Left lobe of liver (tissue), 2 donors: ENCODE data around the gene RAP1GAP. TPM values are rescaled to one million over a fixed set of nuclear protein-coding genes. Genes with fewer than 3 reads are reported as not detected.
A peak's percentile ranks its signal among the peaks of the same experiment; 100 is the strongest.
"Not testable (repeated sequence)": the region's sequence is repeated elsewhere in the genome, so short reads cannot be mapped to it uniquely, and the experiment has no call there.

Experiments used
- ATAC-seq: fragments of 200-7000 bp; cut with Tn5 transposase; one replicate; pipeline ENCODE4 v1.9.1; 2020; ENCODE audit warnings: mild to moderate bottlenecking, moderate library complexity
- DNase-seq: peaks from one replicate; pipeline ENCODE4 v3.0.0-alpha.2; 2020; ENCODE audit warnings: low spot score
- total RNA-seq: library from RNA; stranded (reverse); gene quantifications from one replicate; pipeline ENCODE4 v1.2.1, GENCODE V29; 2021
- donor health status: DM: no; HTN: no; CAD: no; lungs with moderate emphysema.
- donor health status: DM: no; HTN: yes; CAD: no.

Gene RAP1GAP
- total RNA-seq, 1 donor from 2014 or later = 10.8 TPM

- ATAC-seq (no peak), DNase-seq (no peak)
These were observed 93.7 kb downstream of the RAP1GAP start for GRCh38 chr1:21575351-21575942.

GRCh38 chr1:21574466-21575151 is 94.5 kb downstream of the RAP1GAP start:
- DNase-seq (no peak), ATAC-seq (peak; percentile 14)

- peak; percentile 80 for ATAC-seq
- peak; percentile 81 for DNase-seq
These were observed 95.1 kb downstream of the RAP1GAP start for GRCh38 chr1:21573971-21574465.

DNA sequence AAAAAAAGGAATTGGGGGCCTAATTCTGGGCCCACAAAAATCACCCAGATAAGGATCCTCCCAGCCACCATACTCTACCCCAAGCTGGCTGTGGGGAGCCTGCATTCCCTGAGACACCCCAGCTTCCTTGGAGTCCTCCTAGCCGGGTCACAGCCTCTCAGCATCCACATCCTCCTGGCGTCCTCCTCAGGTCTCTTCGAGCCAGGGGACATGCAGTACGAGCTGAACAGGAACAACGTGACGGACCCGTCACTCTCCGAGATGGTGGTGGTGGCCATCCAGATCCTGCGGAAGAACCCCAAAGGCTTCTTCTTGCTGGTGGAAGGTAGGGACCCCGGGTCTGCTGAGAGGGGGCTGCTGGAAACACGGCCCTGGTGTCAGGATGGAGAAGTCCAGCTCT is 95.7 kb downstream of the RAP1GAP start:
- DNase-seq (no peak), ATAC-seq (no peak)

- ATAC-seq = no peak
- DNase-seq = no peak
These were observed 96.4 kb downstream of the RAP1GAP start for GRCh38 chr1:21572735-21573277.

DNA sequence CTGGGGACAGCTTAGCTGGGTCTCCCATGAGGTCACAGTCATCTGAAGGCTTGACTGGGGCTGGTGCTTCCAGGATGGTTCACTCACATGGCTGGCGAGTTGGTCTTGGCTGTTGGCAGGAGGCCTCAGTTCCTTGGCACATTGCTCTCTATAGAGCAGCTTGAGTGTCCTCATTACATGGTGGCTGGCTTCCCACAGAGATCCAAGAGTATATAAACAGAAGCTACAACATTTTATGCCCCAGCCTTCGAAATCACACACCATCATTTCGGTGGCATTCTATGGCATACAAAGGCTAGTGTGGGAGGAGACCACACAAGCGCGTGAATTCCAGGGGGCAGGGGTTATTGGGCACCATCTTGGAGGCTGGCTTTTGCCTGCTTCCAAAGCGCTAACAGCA is 96.9 kb downstream of the RAP1GAP start:
- no peak for ATAC-seq
- no peak for DNase-seq

DNA sequence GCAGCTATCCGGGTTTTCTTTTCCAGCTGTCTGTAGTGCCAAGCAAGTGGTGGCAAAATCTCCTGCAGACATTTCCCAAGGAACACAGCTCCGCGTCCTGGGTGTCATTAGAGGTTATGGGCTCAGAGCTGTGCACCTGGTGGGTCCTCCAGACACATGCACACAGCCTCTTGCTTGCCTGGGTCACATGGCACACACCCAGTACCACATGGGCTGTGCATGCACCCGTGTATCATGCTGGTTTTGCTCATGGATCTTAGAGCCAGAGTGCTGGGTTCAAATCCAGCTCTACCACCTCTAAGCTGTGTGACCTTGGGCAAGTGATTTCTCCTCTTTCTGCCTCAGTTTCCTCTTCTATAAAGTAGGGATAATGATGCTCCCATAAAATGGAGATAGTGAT is 98.3 kb downstream of the RAP1GAP start:
- ATAC-seq (no peak), DNase-seq (no peak)

GRCh38 chr1:21570528-21570875 is 98.7 kb downstream of the RAP1GAP start:
- ATAC-seq = peak; percentile 32
- DNase-seq = no peak

GRCh38 chr1:21569820-21570527 is 99.2 kb downstream of the RAP1GAP start:
- ATAC-seq (peak; percentile 75), DNase-seq (no peak)

GRCh38 chr1:21568809-21569385 is 100.3 kb downstream of the RAP1GAP start:
- DNase-seq (no peak), ATAC-seq (no peak)

DNA sequence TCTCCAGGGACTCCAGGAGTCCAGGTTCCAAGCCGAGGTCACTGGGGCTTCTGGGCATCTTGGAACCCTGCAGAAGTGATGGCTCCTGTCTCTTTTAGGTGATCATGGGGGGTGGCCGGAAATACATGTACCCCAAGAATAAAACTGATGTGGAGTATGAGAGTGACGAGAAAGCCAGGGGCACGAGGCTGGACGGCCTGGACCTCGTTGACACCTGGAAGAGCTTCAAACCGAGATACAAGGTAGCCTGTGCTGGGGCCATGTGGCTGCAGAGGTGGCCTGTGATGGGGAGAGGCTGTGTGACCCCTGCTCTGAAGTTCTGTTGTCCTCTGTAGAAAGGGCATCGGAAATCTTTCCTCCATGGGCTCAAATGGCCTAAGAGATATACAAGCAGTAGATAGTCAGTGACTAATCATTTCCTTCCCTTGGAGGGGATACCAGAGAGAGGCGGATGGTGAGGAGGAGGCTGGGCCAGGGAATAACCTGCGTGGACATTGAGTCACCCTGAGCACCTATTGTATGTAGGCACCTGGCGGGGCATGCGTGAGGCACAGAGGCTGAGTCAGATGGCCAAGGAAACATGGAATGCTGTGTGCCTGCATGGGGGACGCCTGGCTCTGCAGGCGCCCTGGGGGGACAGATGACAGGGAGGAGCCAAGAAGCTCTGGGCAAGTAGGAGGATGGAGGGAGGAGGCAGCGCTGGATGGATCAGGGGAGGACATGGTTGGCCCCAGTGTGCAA is 101.0 kb downstream of the RAP1GAP start:
- DNase-seq = no peak
- no peak for ATAC-seq

DNA sequence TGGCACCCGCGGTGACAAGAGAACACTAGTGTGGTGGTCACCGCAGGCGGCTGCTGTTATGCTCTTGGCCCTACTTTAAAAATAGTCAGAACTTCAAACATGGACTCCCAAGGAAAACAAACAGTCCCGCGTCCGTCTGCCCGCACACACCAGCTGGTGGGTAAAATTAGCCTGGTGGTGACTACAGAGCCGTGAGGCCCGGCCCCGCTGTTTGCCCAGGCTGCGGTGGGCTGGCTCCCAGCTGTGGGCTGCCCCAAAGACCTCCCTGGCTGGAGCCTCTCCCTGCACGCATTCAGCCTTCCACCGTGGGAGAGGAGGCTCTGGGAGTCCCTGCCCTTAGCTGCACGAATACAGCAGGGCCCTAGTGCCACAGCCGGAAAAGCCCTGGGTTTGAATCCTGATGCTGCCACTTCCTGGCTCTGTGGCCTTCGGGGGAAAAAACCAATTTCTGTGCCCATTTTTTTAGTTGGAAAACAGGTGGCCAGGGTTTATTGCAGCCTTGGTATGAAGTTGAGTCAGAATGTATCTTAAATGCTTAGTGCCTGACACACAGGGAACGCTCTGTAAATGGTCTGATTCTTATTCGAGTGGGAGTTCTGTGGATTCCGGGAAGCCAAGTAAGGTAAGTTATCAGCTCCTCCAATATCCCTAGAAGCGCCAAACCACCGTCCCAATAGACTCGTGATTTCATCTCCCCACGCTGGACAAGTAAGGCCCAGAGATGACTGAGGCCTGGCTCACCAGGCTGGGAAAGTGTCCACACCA is 101.7 kb downstream of the RAP1GAP start:
- ATAC-seq (no peak), DNase-seq (no peak)

- DNase-seq = not testable (repeated sequence)
These were observed 102.8 kb downstream of the RAP1GAP start for GRCh38 chr1:21566361-21566760.

DNA sequence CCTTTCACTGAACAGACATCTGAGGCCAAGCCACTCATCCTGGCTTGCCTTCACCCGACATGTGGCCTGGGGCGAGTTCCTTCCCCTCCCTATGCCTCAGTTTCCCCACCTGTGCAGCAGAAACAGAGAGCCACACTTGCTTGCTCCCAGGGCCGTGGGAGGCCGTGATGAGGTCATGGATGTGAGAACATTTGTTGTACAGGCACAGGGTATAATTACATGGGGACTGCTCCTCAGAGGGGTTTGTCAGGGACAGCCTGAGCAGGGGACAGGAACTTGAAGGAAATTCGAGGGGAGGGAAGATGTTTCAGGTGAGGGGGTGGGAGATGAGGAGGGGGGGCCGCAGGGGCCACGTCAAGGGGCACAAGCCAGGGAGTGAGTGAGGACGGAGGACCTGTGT is 103.9 kb downstream of the RAP1GAP start:
- ATAC-seq = no peak

More at GRCh38 chr1:21566361-21566760, 102.8 kb downstream of the RAP1GAP start:
- ATAC-seq = not testable (repeated sequence)

DNA sequence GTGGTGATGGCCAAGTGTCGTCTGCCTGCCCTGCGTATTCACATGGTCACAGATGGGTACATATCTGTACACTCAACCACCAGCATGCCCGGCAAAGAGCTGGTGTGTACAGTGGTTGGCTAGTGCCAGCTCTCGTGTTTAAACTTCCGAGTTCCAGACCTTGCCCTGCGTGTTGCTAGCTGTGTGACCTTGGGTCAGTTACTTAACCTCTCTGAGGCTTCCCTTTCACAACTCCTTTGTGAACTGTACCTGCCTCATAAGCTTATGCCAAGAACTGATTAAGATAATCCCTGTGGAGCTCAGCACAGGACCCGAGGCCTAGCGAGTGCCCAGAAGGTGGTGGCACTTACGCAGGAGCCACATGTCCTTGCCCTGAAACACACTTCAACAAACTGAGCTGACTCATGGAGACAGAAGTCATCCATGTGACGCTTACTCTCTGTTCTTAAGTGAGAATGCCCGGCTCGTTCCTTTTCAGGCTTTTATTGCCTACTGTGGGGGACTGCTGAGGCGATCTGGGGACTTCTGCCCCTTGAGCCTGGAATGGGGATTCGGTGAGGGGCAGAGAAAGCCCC is 104.5 kb downstream of the RAP1GAP start:
- no peak for DNase-seq
- ATAC-seq = peak; percentile 39

More for the DNA sequence above, 103.9 kb downstream of the RAP1GAP start:
- no peak for DNase-seq

GRCh38 chr1:21563971-21564370 is 105.2 kb downstream of the RAP1GAP start:
- peak; percentile 17 for ATAC-seq

GRCh38 chr1:21562896-21563295 is 106.3 kb downstream of the RAP1GAP start:
- no peak for ATAC-seq

More at GRCh38 chr1:21563971-21564370, 105.2 kb downstream of the RAP1GAP start:
- no peak for DNase-seq

DNA sequence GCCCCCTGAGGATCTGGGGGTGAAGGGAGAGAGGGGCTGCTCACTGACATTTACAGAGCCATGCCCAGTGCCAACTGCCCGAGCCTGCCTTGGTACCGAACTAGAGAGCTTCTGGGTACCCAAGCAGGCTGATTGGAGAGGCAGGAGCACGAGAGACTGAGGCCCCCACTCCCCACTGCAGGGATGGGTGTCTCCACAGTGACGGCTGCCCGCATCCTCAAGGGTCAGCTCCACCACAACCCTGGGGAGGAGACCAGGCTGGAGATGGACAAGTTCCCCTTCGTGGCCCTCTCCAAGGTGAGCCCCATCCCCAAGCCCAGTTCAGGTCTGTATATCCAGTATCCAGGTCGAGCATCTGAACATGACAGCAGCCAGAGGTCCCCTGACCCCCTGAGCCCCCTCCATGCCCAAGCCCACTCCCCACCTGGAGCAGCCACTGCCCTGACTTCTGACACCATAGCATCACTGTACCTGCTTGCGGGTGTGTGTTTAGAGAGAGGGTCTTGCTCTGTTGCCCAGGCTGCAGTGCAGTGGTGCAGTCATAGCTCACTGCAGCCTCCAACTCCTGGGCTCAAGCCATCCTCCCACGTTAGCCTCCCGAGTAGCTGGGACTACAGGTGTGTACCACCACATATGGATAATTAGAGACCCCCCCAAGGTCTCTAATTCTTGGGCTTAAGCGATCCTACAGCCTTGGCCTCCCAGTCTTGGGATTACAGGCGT is 108.1 kb downstream of the RAP1GAP start:
- no peak for ATAC-seq
- DNase-seq = no peak

More at GRCh38 chr1:21562896-21563295, 106.3 kb downstream of the RAP1GAP start:
- no peak for DNase-seq
